ENCODE measurements around the gene SHANK3.

SHANK3 gene

DNA sequence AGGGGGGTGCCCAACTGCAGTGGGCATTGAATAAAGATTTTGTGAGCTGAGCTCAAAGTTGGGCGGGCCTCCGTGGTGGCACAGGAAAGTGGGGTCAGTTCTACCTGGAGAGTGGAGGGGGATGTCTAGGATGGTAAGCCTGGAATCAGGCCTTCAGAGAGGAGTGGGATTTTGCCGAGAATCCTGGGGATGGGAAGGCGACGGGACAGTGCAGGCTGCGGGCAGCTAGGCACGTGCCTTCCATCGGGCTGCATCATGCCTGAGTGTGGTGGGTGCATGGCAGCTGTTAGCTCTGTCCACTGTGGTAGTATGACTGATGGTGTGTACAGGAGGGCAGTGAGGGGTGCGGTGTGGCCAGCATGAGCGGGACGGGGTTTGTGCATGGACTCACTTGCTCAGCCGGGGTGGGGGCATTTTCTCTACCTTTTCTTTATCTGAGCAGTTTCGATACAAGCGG is 3.6 kb downstream of the SHANK3 start:
- no peak for TF ChIP-seq SIN3A (IDR thresholded peaks at IDR 0.05; ENCODE audit: borderline replicate concordance, insufficient read depth, low read length)
- TF ChIP-seq FOXP2 (optimal IDR thresholded peaks at IDR 0.05; ENCODE audit: borderline replicate concordance, extremely low read depth, extremely low read length, insufficient read depth), result no peak
- no peak for TF ChIP-seq POLR2AphosphoS5 (IDR thresholded peaks at IDR 0.05; ENCODE audit: low read depth, low read length)

DNA sequence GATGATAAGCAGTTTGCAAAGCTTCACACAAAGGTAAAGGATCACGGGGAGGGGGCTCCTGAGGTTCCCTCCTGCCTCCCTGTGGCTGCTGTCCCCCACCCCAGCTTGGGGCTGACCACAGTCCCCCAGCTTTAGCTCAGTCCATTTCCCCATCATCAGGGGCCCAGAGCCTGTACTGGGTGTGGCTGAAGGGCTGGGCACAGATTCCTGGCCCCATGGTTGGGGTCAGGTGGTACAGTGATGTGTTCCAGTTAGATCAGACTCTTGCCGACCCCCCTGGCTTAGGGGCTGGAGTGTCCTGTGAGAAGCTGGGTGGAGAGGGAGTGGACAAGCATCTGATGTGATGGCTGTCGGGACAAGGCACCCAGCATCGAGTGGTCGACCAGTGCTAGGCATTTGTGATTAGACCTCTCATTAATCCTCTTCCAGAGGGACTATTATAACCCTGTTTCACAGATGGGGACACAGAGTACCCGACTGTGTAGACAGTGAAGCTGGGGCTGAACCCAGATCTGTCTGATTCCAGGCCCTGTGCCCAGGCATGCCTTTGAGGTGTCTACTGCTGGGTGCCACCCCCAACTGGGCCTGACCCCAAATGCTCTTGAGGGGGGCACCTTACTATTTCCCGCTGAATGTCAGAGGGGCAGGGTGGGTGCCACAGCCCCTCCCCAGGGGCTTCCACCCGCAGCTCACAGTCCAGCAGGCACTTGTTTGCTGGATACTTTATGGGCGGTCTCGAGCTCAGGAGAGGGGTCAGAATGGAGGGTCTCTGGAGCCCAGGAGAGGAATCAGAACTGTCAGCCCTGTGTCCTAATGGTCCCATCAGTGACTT is 4.3 kb downstream of the SHANK3 start:
- TF ChIP-seq, protein P1, sequence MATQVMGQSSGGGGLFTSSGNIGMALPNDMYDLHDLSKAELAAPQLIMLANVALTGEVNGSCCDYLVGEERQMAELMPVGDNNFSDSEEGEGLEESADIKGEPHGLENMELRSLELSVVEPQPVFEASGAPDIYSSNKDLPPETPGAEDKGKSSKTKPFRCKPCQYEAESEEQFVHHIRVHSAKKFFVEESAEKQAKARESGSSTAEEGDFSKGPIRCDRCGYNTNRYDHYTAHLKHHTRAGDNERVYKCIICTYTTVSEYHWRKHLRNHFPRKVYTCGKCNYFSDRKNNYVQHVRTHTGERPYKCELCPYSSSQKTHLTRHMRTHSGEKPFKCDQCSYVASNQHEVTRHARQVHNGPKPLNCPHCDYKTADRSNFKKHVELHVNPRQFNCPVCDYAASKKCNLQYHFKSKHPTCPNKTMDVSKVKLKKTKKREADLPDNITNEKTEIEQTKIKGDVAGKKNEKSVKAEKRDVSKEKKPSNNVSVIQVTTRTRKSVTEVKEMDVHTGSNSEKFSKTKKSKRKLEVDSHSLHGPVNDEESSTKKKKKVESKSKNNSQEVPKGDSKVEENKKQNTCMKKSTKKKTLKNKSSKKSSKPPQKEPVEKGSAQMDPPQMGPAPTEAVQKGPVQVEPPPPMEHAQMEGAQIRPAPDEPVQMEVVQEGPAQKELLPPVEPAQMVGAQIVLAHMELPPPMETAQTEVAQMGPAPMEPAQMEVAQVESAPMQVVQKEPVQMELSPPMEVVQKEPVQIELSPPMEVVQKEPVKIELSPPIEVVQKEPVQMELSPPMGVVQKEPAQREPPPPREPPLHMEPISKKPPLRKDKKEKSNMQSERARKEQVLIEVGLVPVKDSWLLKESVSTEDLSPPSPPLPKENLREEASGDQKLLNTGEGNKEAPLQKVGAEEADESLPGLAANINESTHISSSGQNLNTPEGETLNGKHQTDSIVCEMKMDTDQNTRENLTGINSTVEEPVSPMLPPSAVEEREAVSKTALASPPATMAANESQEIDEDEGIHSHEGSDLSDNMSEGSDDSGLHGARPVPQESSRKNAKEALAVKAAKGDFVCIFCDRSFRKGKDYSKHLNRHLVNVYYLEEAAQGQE (IDR thresholded peaks at IDR 0.05; ENCODE audit: insufficient read depth in 1 of 2, low read depth in 2 of 2, low read length in 2 of 2), result no peak
- TF ChIP-seq FOXP2 (optimal IDR thresholded peaks at IDR 0.05; ENCODE audit: borderline replicate concordance, extremely low read depth, extremely low read length, insufficient read depth) (no peak), TAF1 (IDR thresholded peaks at IDR 0.05; ENCODE audit: borderline replicate concordance, insufficient read depth, low read length) (no peak), POLR2AphosphoS5 (IDR thresholded peaks at IDR 0.05; ENCODE audit: low read depth, low read length) (no peak), SIN3A (IDR thresholded peaks at IDR 0.05; ENCODE audit: borderline replicate concordance, insufficient read depth, low read length) (no peak)

DNA sequence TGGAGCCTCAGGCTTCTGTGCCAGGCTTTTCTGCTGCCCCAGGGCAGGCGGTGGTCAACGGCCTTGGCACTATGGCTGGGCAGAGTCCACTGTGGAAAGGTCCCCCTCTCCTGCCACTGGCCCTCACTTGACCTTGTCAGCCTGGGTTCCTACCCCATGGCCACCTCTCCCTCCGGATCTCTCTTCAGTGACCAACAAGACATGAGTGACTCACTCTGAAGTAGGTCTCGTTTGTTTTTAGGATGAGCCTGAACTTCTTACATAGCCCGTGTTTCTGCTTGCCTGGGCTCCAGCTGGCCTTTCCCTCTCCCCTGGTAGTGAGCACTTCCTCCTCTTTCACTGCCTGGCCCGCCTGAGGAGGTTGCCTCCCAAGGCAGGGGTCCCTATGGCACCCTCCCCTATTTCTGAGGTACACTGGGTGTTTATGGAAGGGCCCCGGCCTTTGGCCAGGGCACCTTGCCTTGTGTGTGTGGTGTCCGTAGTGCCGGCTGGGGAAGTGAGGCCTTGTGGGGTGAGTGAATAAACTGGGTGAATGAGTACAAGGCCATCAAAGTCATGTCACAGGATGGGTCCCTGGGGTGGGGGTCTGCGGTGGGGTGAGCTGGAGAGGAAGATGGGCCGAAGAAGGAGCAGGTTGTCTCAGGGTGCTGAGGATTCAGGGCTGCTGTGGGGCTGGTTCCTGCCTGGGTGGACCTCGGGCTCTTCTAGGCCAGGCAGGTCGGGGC is 5.0 kb downstream of the SHANK3 start:
- no peak for TF ChIP-seq SIN3A (IDR thresholded peaks at IDR 0.05; ENCODE audit: borderline replicate concordance, insufficient read depth, low read length)
- no peak for TF ChIP-seq FOXP2 (optimal IDR thresholded peaks at IDR 0.05; ENCODE audit: borderline replicate concordance, extremely low read depth, extremely low read length, insufficient read depth)
- TF ChIP-seq, protein P1 (IDR thresholded peaks at IDR 0.05; ENCODE audit: insufficient read depth in 1 of 2, low read depth in 2 of 2, low read length in 2 of 2), result no peak
- no peak for TF ChIP-seq TAF1 (IDR thresholded peaks at IDR 0.05; ENCODE audit: borderline replicate concordance, insufficient read depth, low read length)
- no peak for TF ChIP-seq POLR2AphosphoS5 (IDR thresholded peaks at IDR 0.05; ENCODE audit: low read depth, low read length)

DNA sequence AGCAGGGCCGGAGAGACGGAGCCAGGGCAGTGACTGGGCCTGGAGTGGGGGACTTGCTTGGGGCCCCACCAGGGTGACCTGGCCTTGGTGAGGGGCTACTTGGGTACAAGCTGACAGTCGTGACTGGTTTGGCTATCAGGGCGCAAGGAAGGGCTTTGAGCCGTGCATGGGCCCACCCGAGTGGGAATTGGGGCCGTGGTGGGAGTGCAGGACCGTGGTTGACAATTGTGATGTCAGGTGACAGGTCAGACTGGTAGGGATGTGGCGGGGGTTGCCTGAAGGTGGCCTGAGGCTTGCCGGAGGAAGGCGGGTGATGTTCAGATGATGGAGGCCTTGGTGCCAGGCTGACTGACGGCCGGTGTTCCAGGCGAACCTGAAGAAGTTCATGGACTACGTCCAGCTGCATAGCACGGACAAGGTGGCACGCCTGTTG is 5.6 kb downstream of the SHANK3 start:
- TF ChIP-seq, protein P1 (IDR thresholded peaks at IDR 0.05; ENCODE audit: insufficient read depth in 1 of 2, low read depth in 2 of 2, low read length in 2 of 2), result no peak
- TF ChIP-seq POLR2AphosphoS5 (IDR thresholded peaks at IDR 0.05; ENCODE audit: low read depth, low read length), result no peak
- TF ChIP-seq FOXP2 (optimal IDR thresholded peaks at IDR 0.05; ENCODE audit: borderline replicate concordance, extremely low read depth, extremely low read length, insufficient read depth), result no peak
- no peak for TF ChIP-seq SIN3A (IDR thresholded peaks at IDR 0.05; ENCODE audit: borderline replicate concordance, insufficient read depth, low read length)
- TF ChIP-seq TAF1 (IDR thresholded peaks at IDR 0.05; ENCODE audit: borderline replicate concordance, insufficient read depth, low read length), result no peak

DNA sequence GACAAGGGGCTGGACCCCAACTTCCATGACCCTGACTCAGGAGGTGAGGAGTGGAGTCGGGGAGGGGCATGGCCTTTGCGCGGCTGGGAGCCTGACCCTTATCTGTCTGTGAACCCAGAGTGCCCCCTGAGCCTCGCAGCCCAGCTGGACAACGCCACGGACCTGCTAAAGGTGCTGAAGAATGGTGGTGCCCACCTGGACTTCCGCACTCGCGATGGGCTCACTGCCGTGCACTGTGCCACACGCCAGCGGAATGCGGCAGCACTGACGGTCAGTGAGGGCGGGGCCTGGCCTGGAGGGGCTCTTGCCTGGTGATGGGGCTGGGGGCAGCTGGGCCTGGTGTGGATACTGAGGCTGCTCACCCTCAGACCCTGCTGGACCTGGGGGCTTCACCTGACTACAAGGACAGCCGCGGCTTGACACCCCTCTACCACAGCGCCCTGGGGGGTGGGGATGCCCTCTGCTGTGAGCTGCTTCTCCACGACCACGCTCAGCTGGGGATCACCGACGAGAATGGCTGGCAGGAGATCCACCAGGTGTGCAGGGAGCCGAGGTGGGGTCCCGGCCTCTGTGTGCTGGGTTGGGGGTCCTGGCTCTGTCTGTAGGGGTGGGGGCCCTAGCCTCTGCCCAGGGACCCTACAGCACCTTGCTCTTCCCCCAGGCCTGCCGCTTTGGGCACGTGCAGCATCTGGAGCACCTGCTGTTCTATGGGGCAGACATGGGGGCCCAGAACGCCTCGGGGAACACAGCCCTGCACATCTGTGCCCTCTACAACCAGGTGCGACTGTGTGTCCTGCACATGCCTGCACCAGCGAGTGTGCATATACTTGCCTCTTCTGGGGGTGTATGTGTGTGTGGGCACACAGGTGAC is 6.3 kb downstream of the SHANK3 start:
- TF ChIP-seq SIN3A (IDR thresholded peaks at IDR 0.05; ENCODE audit: borderline replicate concordance, insufficient read depth, low read length) (no peak), POLR2AphosphoS5 (IDR thresholded peaks at IDR 0.05; ENCODE audit: low read depth, low read length) (no peak), FOXP2 (optimal IDR thresholded peaks at IDR 0.05; ENCODE audit: borderline replicate concordance, extremely low read depth, extremely low read length, insufficient read depth) (no peak), TAF1 (IDR thresholded peaks at IDR 0.05; ENCODE audit: borderline replicate concordance, insufficient read depth, low read length) (no peak)
- TF ChIP-seq, protein P1 (IDR thresholded peaks at IDR 0.05; ENCODE audit: insufficient read depth in 1 of 2, low read depth in 2 of 2, low read length in 2 of 2), result no peak
